KMS-11 (cell line): Measurements from ENCODE around the gene TIMM22.

Source experiments
- H2AFZ ChIP-seq: fragments of 200-600 bp; sonication (generic); 2 replicates; pipeline ENCODE4 v1.6.1; 2016; ENCODE audit warnings: antibody characterized with exemption, mixed run types, low read depth
- H3K27ac ChIP-seq: fragments of 200-600 bp; sonication (generic); 2 replicates; pipeline ENCODE4 v1.6.1; 2016; ENCODE audit warnings: mild to moderate bottlenecking, mixed run types
- H3K27me3 ChIP-seq: fragments of 200-600 bp; sonication (generic); 2 replicates; pipeline ENCODE4 v1.6.1; 2017; ENCODE audit warnings: mild to moderate bottlenecking, low read depth, mixed run types, moderate library complexity; ENCODE audit not compliant: insufficient read depth
- H3K36me3 ChIP-seq: fragments of 200-600 bp; sonication (generic); 2 replicates; pipeline ENCODE4 v1.6.1; 2017; ENCODE audit warnings: mild to moderate bottlenecking, mixed run types; ENCODE audit not compliant: insufficient read depth
- H3K4me1 ChIP-seq: fragments of 200-600 bp; sonication (generic); 2 replicates; pipeline ENCODE4 v1.6.1; 2016; ENCODE audit warnings: mild to moderate bottlenecking, low read depth, mixed run types; ENCODE audit not compliant: poor library complexity, severe bottlenecking
- H3K4me2 ChIP-seq: fragments of 200-600 bp; sonication (generic); 2 replicates; pipeline ENCODE4 v1.7.0; 2016; ENCODE audit warnings: mild to moderate bottlenecking, mixed run types
- H3K4me3 ChIP-seq: fragments of 200-600 bp; sonication (generic); IDR thresholded peaks from 2 replicates; pipeline ENCODE4 v1.6.1; 2017; ENCODE audit warnings: low read depth, low read length, mixed read lengths; ENCODE audit not compliant: insufficient read depth
- H3K79me2 ChIP-seq: fragments of 200-600 bp; sonication (generic); 2 replicates; pipeline ENCODE4 v1.6.1; 2016; ENCODE audit warnings: low read depth, mixed run types; ENCODE audit not compliant: insufficient read depth
- H3K9ac ChIP-seq: fragments of 200-600 bp; sonication (generic); 2 replicates; pipeline ENCODE4 v1.6.1; 2016; ENCODE audit warnings: mild to moderate bottlenecking, mixed run types
- H4K20me1 ChIP-seq: fragments of 200-600 bp; sonication (generic); 2 replicates; pipeline ENCODE4 v1.6.1; 2016; ENCODE audit warnings: mild to moderate bottlenecking, mixed run types; ENCODE audit not compliant: insufficient read depth
- CTCF ChIP-seq: fragments of 200-600 bp; sonication (generic); conservative IDR thresholded peaks from 2 replicates; pipeline ENCODE4 v1.6.1; 2017; ENCODE audit warnings: low read depth, mild to moderate bottlenecking, antibody characterized with exemption, low read length, moderate library complexity, mixed read lengths

Gene TIMM22

DNA sequence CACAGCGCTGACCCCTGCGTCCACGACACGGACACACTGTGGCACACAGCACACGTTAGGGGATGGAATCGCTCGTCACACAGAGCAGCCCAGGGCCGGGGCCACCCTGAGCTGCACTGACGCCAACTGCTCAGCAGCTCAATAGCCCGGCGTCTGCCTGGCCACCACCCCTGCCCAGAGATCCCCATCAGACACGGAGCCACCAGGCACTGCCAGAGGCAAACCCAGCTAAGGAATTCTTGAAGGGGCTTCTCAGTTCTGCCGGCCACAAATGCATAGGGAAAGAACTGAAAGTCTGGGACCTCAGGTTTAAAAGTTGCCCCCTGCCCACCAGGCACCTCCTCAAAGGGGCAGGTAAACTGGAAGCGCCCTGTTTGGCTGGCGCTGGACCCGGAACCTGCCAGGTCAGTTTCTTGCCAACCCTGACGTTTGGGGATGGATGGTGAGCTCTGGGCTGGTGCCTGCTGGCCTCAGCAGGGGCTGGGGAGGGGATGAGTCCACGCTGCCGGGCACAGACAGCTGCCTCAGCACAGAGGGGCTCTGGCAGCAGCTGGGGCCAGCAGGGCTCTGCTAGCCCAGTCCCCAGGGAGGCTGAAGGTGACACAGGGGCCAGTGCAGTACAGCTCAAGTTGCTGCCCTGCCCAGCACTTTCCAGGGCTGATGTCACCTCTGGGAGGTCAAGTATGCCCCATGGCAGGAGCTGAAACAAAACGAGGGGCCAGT is 33.2 kb downstream of the TIMM22 start:
- Histone ChIP-seq H3K36me3 (no peaks in the 10 kb centered on the region), H3K9ac (no peak overlapping the region), H3K79me2 (no peaks in the 10 kb centered on the region), H4K20me1 (no peaks in the 10 kb centered on the region), H3K27ac (no peak overlapping the region), H3K4me1 (no peaks in the 10 kb centered on the region), H3K4me3 (no peak overlapping the region), H3K4me2 (no peak overlapping the region), H3K27me3 (no peaks in the 10 kb centered on the region), H2AFZ (no peak overlapping the region)
- TF ChIP-seq CTCF: no peak

GRCh38 chr17:1030684-1031532 is 34.0 kb downstream of the TIMM22 start:
- no peak overlapping the region for H3K9ac ChIP-seq
- no peaks in the 10 kb centered on the region for H4K20me1 ChIP-seq
- no peaks in the 10 kb centered on the region for H3K79me2 ChIP-seq
- H3K36me3 ChIP-seq: no peaks in the 10 kb centered on the region
- no peaks in the 10 kb centered on the region for H3K27me3 ChIP-seq
- no peak for TF ChIP-seq CTCF
- no peak overlapping the region for H3K4me2 ChIP-seq
- H3K27ac ChIP-seq: no peak overlapping the region
- H3K4me1 ChIP-seq: no peaks in the 10 kb centered on the region
- H2AFZ ChIP-seq: no peak overlapping the region
- H3K4me3 ChIP-seq: no peak overlapping the region

GRCh38 chr17:1031711-1032110 is 34.8 kb downstream of the TIMM22 start:
- no peaks in the 10 kb centered on the region for H3K27me3 ChIP-seq
- no peaks in the 10 kb centered on the region for H4K20me1 ChIP-seq
- H3K36me3 ChIP-seq: no peaks in the 10 kb centered on the region
- H3K4me2 ChIP-seq: no peak overlapping the region
- H3K4me1 ChIP-seq: no peaks in the 10 kb centered on the region
- no peak overlapping the region for H3K4me3 ChIP-seq
- H3K9ac ChIP-seq: no peak overlapping the region
- H3K79me2 ChIP-seq: no peaks in the 10 kb centered on the region
- no peak for TF ChIP-seq CTCF
- H2AFZ ChIP-seq: no peak overlapping the region
- no peak overlapping the region for H3K27ac ChIP-seq

GRCh38 chr17:1032391-1032790 is 35.5 kb downstream of the TIMM22 start:
- no peak overlapping the region for H3K27ac ChIP-seq
- H2AFZ ChIP-seq: no peak overlapping the region
- H3K4me1 ChIP-seq: no peaks in the 10 kb centered on the region
- no peaks in the 10 kb centered on the region for H4K20me1 ChIP-seq
- H3K4me3 ChIP-seq: no peak overlapping the region
- H3K9ac ChIP-seq: no peak overlapping the region
- H3K36me3 ChIP-seq: no peaks in the 10 kb centered on the region
- H3K4me2 ChIP-seq: no peak overlapping the region
- H3K27me3 ChIP-seq: no peaks in the 10 kb centered on the region
- TF ChIP-seq CTCF: no peak
- H3K79me2 ChIP-seq: no peaks in the 10 kb centered on the region
